Measurements from ENCODE around the gene SND1.
"Not testable (repeated sequence)": the region's sequence is repeated elsewhere in the genome, so short reads cannot be mapped to it uniquely, and the experiment has no call there.

SND1 gene

GRCh38 chr7:127900141-127900540 is 248.1 kb downstream of the SND1 start:
- Histone ChIP-seq H3K4me2 (ENCODE audit: low read length) (no peak overlapping the region), H3K9me2 (replicated peaks; ENCODE audit: control insufficient read depth, low read length) (no peaks in the 10 kb centered on the region), H3K36me3 (ENCODE audit: control insufficient read depth, low read length) (peaks cover 30% of the 10 kb centered on the region), H3K9me3 (ENCODE audit: control insufficient read depth, insufficient read depth, low read length) (no peaks in the 10 kb centered on the region), H3K79me2 (ENCODE audit: control insufficient read depth, low read length) (peaks cover 12% of the 10 kb centered on the region; the same call in 1 of the 2 replicates), H3K4me3 (ENCODE audit: low read length) (no peak overlapping the region), H3K27ac (ENCODE audit: low read depth, low read length) (no peak overlapping the region), H3F3A (ENCODE audit: control insufficient read depth, insufficient read depth) (no peaks in the 10 kb centered on the region), H3K27me3 (ENCODE audit: control insufficient read depth, low read length) (no peaks in the 10 kb centered on the region), H3K4me1 (ENCODE audit: control insufficient read depth, low read length) (peaks cover 28% of the 10 kb centered on the region), H4K20me1 (ENCODE audit: control insufficient read depth, insufficient read depth, low read depth, low read length) (no peaks in the 10 kb centered on the region)
- TF ChIP-seq CTCF (IDR thresholded peaks at IDR 0.05; ENCODE audit: low read depth, low read length, poor library complexity, severe bottlenecking) = no peak
- TF ChIP-seq EZH2phosphoT487 (IDR thresholded peaks at IDR 0.05; ENCODE audit: borderline replicate concordance, low read length) = no peak

- Histone ChIP-seq H3K79me2 (ENCODE audit: control insufficient read depth, low read length) (peaks cover 12% of the 10 kb centered on the region; the same call in 1 of the 2 replicates), H3K27me3 (ENCODE audit: control insufficient read depth, low read length) (no peaks in the 10 kb centered on the region), H3K9me3 (ENCODE audit: control insufficient read depth, insufficient read depth, low read length) (no peaks in the 10 kb centered on the region), H3K4me2 (ENCODE audit: low read length) (no peak overlapping the region), H3K4me1 (ENCODE audit: control insufficient read depth, low read length) (peaks cover 33% of the 10 kb centered on the region), H3K4me3 (ENCODE audit: low read length) (no peak overlapping the region), H4K20me1 (ENCODE audit: control insufficient read depth, insufficient read depth, low read depth, low read length) (no peaks in the 10 kb centered on the region), H3K36me3 (ENCODE audit: control insufficient read depth, low read length) (peaks cover 35% of the 10 kb centered on the region), H3K27ac (ENCODE audit: low read depth, low read length) (no peak overlapping the region), H3K9me2 (replicated peaks; ENCODE audit: control insufficient read depth, low read length) (no peaks in the 10 kb centered on the region), H3F3A (ENCODE audit: control insufficient read depth, insufficient read depth) (no peaks in the 10 kb centered on the region)
- TF ChIP-seq CTCF (IDR thresholded peaks at IDR 0.05; ENCODE audit: low read depth, low read length, poor library complexity, severe bottlenecking) = no peak
- TF ChIP-seq EZH2phosphoT487 (IDR thresholded peaks at IDR 0.05; ENCODE audit: borderline replicate concordance, low read length) = no peak
Measured at GRCh38 chr7:127900732-127901685, 249.0 kb downstream of the SND1 start.

- Histone ChIP-seq H3K79me2 (ENCODE audit: control insufficient read depth, low read length) (peaks cover 12% of the 10 kb centered on the region; the same call in 1 of the 2 replicates), H4K20me1 (ENCODE audit: control insufficient read depth, insufficient read depth, low read depth, low read length) (no peaks in the 10 kb centered on the region), H3K36me3 (ENCODE audit: control insufficient read depth, low read length) (peaks cover 33% of the 10 kb centered on the region), H3F3A (ENCODE audit: control insufficient read depth, insufficient read depth) (no peaks in the 10 kb centered on the region), H3K9me2 (replicated peaks; ENCODE audit: control insufficient read depth, low read length) (no peaks in the 10 kb centered on the region), H3K4me3 (ENCODE audit: low read length) (no peak overlapping the region), H3K9me3 (ENCODE audit: control insufficient read depth, insufficient read depth, low read length) (no peaks in the 10 kb centered on the region), H3K27me3 (ENCODE audit: control insufficient read depth, low read length) (no peaks in the 10 kb centered on the region), H3K4me1 (ENCODE audit: control insufficient read depth, low read length) (peaks cover 43% of the 10 kb centered on the region), H3K27ac (ENCODE audit: low read depth, low read length) (no peak overlapping the region), H3K4me2 (ENCODE audit: low read length) (no peak overlapping the region)
- TF ChIP-seq CTCF (IDR thresholded peaks at IDR 0.05; ENCODE audit: low read depth, low read length, poor library complexity, severe bottlenecking) = no peak
- no peak for TF ChIP-seq EZH2phosphoT487 (IDR thresholded peaks at IDR 0.05; ENCODE audit: borderline replicate concordance, low read length)
Measured at GRCh38 chr7:127901895-127902703, 250.1 kb downstream of the SND1 start.

GRCh38 chr7:127902753-127903152 is 250.8 kb downstream of the SND1 start:
- not testable (repeated sequence) for H3K4me3 ChIP-seq (ENCODE audit: low read length); H3K27me3 ChIP-seq (ENCODE audit: control insufficient read depth, low read length); H3F3A ChIP-seq (ENCODE audit: control insufficient read depth, insufficient read depth); H3K9me2 ChIP-seq (replicated peaks; ENCODE audit: control insufficient read depth, low read length); H4K20me1 ChIP-seq (ENCODE audit: control insufficient read depth, insufficient read depth, low read depth, low read length); H3K4me2 ChIP-seq (ENCODE audit: low read length); H3K27ac ChIP-seq (ENCODE audit: low read depth, low read length); H3K9me3 ChIP-seq (ENCODE audit: control insufficient read depth, insufficient read depth, low read length)
- Histone ChIP-seq H3K79me2 (ENCODE audit: control insufficient read depth, low read length) (peaks cover 12% of the 10 kb centered on the region; the same call in 1 of the 2 replicates), H3K36me3 (ENCODE audit: control insufficient read depth, low read length) (peaks cover 29% of the 10 kb centered on the region), H3K4me1 (ENCODE audit: control insufficient read depth, low read length) (peaks cover 43% of the 10 kb centered on the region)
